Amygdala (tissue), 56 donors: Measurements from ENCODE around the gene RNLS.

Source experiments
- DNase-seq, 56 donors: peaks; one replicate each; lab custom pipeline; 2025; lab: John Stamatoyannopoulos, UW

The RNLS gene

DNA sequence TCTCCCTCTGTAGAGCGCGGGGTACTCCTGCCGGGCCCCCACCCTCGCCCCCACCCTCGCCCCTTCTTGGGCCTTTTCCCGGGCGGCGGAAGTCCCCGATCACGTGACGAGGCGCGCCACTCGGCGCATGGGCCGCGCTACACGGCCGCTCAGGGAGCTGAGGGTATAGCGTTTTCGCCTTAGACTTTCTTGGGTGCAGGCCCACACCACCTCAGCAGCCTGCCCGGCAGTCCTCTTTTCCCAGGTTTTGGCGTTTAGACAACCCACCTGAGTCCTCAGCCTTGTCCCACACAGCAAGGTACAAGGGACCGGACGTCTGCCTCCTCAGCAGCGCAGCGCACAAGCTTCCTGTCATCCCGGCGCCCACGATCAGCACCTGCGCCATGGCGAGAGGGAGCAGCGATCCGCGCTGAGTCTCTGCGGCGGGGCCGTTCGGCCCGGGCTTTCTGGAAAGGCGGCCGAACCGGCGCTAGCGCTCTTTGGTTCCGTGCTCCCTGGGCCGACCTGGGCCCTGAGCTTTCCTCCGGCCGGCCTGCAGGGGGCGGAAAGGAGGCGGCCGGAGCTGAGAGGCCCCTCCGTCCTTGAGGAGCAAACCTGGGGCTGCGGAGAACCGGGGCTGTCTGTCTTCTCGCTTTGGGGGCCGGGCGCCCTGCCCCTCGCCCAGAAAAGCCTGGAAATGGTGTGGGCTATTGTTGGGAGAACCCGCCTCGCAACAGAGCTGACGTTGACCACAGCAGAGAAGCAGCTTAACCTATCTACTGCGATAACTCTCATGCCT is at the start of gene RNLS:
RNLS (minus strand) TSS at position 513 of the 778 bp plus-strand sequence.
- peak; percentile 21 to 89 (median 73) for DNase-seq

DNA sequence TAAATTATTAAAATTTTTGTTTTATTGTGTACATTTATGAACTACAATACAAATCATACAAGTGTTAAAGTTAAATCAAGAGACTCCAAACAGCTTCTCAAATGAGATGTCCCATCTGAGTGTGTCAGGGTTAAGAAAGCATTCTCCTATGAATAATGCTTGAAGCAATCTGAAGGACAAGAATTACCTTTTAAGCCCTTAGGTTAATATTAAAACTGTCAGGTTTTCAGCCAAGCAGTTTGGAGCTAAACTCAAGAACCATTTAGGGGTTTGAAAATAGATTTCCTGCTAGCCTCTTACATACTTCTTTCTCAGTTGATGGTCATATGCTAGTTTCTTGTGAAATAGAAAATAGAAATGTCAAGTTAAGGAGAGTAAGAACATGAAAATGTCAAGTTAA is 41.7 kb upstream of the RNLS start:
- no peak for DNase-seq

DNA sequence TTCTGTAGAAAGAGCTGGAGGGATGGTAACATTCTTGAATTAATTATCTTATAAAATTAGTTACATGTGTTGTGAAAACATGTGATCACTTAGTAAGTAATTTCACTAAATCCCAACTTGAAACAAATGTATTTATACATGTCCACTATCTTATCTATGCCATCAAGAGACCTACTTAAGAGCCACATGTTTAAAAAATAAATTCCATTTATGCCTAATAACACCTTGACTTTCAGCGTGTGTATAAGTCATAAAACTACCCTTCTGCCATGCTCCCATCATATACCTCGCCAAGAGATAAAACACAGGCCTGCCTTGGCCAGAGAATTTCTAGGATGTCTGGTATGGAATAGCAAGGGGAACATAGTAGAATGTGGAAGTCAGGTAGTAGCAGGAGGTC is 40.7 kb upstream of the RNLS start:
- DNase-seq = no peak

DNA sequence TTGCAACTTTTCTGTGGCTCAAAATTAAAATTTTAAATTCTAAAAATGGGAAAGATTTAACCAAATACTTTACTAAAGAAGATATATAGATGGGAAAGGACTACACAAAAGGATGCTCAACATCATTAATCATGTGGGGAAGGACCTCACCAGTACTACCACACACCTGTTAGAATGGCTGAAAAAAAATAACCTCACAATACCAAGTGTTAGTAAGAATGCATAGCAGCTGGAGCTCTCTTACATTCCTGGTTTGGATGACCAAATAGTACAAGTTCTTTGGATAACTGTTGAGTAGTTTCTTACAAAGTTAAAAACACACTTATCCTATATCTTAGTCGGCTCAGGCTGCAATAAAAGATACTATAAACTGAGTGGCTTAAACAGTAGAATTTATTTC is 37.3 kb upstream of the RNLS start:
- DNase-seq = no peak

DNA sequence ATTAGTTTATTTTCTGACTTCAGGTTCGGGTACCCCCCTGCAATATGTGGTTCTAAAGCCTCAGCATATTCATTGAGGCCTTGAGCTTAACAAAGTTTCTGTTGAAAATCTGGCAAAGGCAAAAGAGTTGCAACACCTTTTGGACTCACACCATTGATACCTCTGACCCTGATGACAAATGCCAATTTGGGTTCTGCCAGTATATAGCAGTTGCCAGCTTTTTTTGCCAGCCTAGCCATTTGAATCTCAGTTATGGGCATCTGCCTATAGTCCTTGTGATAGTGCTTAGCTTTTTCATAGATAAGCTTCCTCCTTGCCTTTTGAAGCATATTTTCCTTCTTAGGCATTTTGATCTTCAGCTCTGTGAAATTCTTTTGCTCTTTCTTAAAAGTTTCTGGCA is 35.4 kb upstream of the RNLS start:
- DNase-seq = no peak

DNA sequence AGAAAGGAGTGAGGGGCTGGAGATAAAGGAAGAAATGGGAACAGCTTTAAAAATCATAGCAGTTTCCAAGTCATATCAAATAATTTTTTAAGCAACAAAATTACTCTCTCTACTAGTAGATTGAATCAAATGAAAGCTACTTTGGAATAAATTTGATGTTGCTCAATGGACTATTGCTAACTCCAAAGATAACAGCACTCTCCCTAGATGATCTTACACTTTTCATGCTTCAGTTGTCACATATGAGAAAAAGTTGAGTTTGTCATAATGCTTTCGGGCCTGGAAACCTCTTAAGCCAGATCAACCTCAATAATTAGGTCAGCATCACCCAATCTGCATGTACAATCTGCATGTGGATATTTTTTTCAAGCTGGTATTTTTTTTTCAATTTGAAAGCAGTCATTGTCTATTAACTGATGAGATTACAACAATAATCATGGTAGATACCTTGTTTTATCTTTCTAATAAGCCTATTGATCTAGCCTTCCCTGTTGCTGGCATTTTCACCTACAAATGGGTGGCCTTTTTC is 34.7 kb upstream of the RNLS start:
- no peak for DNase-seq

DNA sequence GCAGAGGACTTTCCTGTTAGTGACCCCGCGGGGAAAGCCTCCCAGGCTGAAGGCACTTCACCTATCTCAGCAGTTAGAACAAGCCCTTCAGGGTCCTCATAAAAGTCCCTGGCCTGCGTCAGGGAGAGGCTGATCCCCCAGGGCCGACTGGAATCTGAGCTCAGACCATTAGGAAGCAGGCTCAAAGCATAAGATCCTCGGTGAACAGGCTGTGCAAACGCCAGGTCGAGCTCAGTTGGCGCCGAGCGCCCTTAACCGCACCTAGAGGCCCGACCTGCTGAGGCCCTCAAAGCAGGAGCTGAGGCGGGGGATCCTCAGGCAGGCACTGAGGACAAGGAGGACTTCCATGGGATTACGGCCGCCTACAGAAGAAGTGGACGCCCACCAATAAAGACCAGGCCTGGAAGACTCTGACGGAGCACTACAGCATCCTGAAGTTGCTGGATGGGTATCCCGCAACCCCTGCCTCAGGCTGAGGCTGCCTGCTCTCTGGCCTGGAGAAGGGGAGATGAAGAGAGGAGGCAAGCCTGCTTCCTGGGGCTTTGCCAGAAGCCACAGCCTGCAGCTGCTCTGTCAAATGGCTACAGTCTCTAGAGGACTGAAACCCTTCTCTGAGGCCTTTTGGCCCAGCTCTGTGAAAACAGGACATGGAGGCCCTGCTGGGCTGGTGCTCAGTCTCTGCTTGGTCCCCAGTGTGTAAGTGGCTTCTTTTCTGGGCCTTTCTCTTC is 33.3 kb upstream of the RNLS start:
- DNase-seq = peak in 9 of 56 donors; percentile 0 to 12 (median 2)

DNA sequence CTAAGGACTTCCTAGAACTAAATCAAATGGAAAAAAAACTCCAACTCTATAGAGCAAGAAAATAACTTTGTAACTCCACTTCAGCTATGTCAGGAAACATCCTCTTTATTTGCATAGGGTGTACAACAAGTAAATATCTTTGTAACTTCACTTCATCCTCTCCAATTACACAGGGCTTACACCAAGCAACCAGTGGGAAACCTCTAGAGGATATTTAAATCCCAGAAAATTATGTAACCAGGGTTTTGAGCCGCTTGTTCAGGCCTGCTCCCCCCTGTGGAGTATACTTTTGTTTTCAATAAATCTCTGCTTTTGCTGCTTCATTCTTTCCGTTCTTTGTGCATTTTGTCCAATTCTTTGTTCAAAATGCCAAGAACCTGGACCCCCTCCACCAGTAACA is 25.7 kb upstream of the RNLS start:
- no peak for DNase-seq

DNA sequence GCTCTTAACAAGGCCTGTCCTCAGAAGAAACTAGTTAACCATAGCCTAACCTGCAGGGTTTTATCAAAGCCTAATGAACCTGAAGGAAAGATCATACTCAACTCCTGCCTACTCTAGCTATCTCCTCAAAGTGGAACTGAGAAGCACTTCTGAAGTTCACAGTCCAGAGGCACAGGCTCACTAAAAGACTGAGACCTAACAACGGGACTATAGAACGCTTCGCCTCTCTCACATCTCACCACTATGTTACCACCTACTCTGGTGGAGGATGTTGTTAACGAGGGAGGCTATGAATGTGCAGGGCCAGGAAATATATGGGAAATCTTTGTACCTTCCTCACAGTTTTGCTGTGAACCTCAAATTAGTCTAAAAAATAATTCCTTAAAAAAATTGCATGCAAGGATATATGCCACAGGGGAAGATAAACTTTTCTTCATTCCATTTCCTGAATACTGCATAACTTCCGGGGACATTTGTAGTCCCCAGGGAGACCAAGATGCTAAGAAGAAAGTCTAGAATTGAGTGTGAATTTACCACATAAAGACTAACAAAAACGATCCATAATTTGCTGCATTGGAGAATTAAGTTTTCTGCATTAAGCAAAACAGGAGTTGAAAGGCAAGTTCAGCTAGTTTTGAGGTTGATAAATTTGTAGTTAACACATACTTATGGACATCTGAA is 25.1 kb upstream of the RNLS start:
- DNase-seq = no peak

DNA sequence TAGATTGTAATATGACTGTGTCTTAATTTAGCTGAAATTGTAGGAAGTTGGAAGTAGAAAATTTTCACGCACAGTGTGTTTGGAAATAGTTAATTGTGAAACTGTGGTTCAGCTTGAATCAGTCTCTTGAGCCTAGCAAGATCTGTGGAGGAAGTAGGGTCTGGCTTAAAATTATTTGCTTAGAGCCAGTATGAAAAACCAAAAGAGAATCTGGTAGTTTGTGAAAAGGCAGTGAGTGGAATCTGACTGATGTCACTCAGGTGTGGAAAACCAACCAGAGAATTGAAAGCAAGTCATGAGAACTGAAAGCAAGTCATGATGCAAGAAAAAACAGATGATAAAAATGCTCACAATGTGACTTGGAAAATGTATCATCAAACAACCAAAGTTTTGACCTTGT is 14.9 kb upstream of the RNLS start:
- no peak for DNase-seq

DNA sequence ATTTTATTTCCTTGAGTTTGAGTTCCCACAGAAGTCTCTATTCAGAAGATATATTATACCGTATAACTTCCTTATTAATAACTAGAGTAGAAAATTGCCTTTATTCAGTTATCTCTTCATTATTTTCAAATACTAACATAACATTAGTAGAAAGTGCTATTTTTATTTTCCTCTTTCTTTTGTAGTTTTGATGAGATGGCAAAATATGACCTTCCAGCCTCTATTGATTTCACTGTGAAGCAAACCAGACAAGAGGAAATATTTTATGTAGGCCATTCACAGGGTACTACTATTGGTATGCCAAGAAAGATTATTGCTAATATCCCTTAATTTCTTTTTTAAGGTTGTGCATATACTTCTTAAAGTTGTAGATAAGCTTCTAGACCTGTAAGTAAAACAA is 11.4 kb upstream of the RNLS start:
- no peak for DNase-seq

DNA sequence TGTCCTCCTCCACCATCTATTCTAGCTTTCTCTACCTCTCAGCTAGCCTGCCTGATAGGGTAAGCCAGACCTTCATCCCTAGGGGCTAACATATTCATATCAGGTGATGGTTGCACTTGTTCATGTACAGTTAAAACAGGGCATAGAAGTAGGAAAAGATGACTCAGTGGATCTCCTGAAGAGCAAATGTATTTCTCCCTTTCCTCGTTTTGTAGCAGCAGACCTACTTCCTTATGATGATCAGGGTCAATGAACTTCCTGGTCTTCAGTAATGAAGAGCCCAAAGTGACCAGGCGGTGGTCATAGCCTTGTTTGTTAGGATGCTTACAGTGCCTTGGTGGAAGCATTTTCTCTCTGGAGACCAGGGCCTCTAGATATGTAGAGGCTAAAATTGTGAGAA is 9.8 kb upstream of the RNLS start:
- no peak for DNase-seq

DNA sequence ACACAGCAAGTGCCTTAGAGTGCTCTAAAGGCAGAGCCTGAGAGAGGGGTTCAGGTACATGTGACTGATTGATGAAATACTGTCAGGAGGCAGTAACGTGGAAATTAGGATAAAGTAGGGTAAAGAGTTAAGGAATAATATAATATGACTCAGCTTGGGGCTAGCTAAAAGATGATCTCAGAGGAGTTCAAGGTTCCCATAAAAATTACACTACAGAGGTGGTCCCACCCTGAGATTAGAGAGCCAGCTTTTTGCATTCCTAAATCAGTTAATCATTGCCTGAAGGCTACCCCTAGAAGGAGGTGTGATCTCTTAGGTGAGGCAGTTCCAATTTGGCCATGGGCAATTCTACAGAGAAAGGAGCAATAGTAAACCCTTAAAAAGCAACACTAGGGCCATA is 9.3 kb upstream of the RNLS start:
- DNase-seq = no peak

DNA sequence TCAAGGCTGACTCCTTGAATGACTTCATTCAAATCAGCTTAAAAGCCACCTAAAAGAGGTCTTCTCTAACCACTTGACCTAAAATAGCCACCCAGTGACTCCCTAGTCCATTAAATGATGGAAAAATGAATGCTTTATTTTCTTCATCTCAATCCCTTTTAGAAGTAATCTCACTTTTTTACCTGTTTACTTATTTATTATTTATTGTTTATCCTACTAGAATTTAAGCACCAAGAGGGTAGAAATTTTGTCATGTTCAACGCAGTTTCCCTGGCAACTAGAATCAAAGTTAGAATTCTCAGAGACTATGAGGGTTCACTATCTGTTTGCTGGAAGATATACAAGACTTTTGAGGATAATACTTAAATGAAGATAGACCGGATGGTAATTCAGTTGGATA is 3.3 kb upstream of the RNLS start, which contains the start of gene LIPJ:
LIPJ (plus strand) TSS at position 301 of the 400 bp plus-strand sequence. CDS start 3,926 bp downstream, outside the sequence.
- no peak for DNase-seq

DNA sequence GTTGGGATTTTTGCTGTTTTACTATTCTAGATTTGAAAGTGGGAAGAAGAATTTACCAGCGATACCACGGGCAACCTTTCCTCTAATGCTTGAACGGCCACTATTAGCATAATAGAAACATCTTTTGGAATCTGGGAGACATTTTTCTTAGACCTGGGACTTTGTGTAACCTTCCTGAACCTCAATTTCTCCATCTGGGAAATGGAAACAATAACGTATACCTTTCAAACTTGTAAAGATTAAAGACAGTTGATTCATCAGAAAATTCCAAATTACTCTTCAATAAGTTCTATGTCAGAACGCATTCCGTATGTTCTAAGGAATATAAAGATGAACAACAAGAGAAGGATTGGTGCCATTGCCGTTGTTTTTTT is 453 bp upstream of the RNLS start:
- DNase-seq = no peak

DNA sequence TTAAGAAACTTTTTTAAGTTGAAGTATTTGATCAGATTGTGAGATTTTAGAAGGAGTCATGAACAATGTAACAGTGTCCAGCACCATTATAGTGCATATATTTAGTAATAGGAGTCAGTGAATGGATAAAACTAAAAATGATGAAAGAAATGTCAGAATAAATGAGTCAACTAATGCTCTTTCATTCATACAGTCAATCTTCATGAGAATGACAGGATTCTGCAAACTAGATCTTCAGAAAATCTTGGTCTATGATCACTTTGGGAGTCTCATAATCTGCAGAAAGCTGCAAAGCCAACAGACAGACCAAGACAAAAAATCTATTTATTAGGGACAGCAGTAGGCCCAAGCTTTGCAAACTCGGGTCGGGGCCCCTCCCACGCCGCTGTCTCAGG is 710 bp downstream of the RNLS start:
- DNase-seq = no peak

DNA sequence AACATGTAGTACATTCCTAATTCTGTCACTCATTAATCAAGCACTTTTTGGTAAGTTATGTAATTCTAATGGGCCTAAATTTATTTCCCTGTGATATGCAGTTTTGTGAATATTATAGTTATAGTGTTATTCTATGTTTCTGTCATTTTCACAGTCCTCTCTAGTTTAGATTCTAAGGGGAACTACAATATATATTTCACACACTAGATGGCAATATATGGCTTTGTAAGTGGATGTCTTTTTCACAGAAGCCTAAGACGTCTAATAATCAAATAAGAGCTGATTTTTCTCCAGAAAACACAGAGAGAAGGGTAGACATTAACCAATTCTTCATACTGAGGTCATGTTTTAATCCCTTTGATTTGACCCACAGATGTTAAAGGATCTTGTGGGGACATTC is 18.0 kb downstream of the RNLS start:
- DNase-seq = peak in 1 of 56 donors; percentile 10

DNA sequence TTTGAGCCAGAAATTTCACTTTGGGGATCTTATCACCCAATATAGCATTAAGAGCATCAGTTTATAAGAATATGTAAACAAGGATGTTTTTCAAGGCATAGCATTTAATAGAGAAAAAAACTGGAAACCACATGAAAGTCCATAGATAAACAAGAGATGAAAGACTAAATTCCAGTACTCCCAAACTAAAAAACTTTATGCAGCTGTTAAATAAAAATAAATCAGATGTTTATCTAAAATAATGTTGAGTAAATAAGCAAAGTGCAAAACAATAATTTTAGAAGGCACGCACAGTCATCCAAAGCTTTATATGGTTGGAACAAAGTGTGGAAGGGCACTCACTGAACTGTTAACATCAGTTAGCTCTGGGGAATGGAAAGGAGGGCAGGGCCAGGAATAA is 21.0 kb downstream of the RNLS start:
- DNase-seq = no peak

DNA sequence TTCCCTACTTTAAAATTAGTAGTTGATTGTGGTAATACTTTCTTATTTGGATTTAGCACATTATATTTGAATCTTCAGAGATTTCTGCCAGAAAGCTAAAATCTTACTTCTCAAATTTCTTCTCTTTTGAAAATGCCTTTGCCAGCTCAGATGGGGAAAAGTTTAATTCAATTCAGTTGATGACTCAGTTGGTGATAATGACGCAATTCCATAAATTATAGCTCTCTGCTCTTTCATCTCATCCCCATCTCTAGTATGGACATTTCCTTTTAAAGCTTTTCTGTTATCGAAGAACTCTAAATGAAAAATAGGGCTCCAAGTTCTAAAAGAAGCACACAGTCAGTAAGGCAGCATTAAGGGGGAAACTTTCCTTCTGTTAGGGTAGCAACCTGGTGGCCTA is 25.5 kb downstream of the RNLS start:
- DNase-seq = no peak

DNA sequence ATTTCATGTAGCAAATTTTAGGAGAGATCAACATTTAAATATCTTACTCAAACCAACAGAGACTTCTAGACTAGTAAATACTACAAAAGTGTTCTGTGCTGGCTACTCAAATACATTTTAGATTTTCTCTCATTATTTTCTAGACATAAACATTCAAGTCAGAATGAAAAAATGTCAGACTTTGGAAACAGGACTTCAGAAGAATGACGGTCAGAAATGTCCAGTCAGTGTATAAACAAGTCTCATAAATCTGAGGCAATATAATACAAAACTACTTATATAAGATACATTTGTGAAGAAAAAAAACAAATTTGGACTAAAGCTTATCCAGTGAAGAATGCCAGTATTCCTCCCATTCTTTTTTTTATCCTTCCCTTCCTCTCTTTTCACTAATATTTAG is 25.9 kb downstream of the RNLS start:
- DNase-seq = no peak

DNA sequence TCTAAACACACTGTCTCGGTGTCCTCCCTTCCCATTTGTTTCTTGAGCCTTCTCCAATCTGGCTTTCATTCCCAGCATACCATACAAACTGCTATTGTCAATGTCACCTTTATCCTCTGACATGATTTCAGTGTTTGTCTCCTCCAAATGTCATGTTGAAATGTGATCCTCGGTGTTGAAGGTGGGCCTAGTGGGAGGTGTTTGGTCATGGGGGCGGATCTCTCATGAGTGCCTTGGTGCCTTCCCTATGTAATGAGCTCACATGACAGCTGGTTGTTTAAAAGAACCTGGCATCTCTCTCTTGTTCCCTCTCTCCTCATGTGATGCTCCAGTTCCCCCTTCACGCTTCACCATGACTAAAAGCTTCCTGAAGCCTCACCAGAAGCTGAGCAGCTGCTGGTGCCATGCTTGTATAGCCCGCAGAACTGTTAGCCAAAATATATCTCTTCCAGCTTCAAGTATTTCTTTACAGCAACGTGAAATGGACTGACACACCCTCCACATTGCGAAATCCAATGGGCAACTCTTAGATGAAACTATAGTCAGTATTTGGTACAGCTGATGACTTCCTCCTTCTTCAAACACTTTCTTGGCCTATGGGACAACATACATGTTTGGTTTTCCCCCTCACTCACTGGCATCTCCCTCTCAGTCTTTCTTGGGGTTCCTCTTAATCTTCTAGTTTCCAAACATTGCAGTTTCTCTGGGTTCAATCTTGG is 27.8 kb downstream of the RNLS start:
- no peak for DNase-seq
